CD4-positive, alpha-beta T cell treated with Interleukin-4 for 1 hour (primary cell): ENCODE measurements around the gene COL4A2.

ENCODE experiments used
- DNase-seq, 2 donors: peaks; one replicate each; pipeline ENCODE4 v3.0.0-alpha.2; 2020 to 2022

The COL4A2 gene

DNA sequence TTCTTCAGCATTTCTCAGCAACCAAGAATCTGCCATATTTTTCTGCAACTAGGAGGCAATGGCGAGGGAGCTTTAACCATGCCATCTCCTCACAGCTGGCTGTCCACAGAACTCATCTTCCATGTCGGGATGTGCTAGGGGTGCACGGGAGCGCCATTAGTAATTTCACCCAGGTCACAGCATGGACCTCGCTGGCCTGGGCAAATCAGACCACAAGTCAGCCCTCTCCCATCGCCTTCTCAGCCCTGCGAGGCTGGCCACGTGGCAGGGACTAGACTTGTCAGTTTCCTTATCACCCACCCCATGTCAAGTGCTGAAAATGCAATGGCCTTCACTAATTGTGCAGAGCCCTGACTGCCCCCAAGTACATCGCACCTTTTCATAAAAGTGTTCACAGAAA lies 15.8 kb upstream of the COL4A2 start:
- DNase-seq = no peak

GRCh38 chr13:110293037-110293436 lies 14.0 kb upstream of the COL4A2 start:
- DNase-seq = no peak

DNA sequence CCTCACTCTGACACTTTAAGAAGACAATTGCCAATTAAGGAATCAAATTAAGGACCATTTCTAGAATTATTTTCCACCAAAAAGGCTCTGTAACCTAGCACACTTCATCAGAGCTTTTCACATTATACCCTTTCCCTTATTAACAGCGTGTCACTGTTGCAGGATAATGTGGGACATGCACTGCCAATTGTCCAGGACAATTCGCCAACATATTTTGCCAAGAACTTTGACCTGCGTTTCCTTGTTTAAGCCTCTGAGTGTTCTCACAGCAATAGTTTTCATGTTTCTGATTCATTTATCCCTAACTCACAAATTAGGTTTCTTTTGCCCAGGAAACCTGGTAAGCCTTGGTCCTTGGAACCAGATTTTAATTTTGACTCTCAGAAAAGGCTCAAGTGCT lies 13.4 kb upstream of the COL4A2 start:
- DNase-seq = no peak

GRCh38 chr13:110294146-110294545 lies 12.9 kb upstream of the COL4A2 start:
- no peak for DNase-seq

DNA sequence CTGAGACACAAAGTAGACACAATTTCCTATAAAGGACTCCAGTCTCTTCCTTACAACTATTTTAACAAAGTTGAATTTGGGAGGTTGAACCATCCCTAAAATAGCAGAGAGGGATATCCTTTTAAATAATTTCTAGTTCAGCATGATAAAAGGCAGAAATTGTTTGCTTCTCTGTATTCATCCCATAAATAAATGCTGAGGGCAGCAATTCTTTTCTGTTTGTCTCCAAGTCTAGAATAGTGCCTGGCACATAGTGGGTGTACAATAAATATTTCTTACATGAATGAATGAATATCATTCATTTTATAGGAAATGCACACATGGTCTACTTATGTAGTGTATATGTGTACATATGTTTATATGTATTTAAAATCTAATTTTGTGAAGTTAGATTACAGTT lies 12.5 kb upstream of the COL4A2 start:
- no peak for DNase-seq

DNA sequence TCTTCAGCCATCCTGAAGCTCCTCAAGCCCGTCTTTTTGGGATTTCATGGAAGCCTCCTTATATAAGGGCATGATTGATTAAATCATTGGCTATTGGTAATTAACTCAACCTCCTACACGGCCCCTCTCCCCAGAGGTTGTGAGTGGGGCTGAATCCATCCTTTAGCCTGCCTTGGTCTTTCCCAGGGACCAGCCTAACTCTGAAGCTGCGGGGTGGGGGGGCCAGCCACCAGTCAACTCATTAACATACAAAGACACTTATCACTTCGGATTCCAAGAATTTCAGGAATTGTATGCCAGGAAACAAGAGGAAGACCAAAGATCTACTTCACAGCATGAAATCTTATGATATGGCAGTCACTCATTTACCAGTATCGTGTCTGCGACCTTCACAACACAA lies 10.1 kb upstream of the COL4A2 start:
- no peak for DNase-seq

DNA sequence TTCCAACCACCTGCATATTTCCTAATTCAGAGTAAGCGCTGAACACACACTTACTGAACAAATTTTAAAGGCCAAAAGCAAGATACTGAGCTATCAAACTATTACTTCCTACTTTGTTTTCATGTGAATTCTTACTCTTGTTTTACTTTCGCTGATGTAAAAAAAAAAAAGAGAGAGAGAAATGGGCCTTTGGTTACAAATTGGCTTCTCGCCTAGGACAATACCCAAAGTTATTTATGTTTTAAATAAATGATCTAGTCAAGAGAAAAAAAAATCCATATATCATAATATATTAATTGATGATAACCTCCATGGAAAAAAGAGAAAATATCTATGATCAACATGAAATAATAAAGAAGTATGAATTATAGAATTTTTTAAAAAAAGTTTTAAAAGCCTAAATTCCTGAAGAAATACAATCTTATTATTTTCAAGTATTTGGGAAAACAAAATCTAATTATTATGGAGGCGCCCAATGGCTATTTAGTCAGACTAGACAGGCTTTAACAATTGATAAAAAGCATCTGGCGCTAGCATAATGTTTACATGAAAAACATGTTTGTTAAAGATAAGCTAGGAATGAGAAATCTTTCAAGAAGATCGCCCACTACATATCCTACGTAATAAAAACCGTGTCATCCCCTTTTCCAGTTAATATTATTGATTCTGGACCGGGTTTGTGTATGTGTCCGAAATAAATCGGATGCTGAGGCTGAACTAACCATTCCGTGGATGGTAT lies 9.1 kb upstream of the COL4A2 start:
- no peak for DNase-seq

GRCh38 chr13:110298505-110299282 lies 8.4 kb upstream of the COL4A2 start:
- no peak for DNase-seq

DNA sequence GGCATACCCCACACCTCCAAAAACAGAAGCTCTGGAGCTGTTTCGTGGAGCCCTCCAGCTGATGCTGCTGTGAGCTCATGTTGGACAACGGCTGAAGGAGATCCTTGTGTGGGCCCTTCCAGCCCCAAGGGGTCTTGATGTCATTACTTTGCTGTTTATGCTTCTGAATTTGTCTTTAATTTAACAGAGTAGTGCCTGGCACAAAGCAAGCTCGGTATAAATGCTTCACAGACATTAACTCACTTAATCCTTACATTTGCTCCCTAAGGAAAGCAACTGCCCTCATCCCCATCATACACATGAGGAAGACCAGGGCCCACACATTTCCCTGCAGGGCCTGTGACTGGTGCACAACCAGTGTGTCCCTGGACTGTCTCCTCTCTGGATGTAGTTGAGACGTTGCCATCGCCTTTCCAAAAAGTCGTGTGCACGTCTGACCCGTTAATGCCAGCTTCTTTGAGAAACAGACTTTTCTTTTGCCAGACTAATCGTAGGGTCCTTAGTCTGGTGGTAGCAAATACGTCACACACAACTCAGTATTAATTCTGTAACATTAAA lies 7.7 kb upstream of the COL4A2 start:
- no peak for DNase-seq

- DNase-seq = no peak
Measured at GRCh38 chr13:110300090-110300815, 6.8 kb upstream of the COL4A2 start.

DNA sequence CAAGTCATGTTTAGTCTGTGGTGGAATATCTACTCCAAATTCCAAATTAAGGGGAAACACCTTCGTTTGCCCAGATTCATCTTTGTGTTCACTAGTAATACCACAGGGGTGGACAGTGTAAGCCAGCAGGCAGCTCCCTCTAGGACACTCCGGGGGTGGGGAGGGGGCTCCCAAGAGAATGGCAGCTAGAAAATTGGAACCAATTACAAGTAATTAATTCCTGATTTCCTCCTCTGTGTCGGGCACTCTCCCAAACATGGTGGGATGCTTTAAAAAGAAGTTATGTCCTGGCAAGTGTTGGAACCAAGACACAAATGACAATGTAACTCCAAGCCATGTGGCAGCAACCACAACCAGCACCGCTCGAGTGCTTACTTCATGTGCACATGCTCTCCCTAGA lies 6.0 kb upstream of the COL4A2 start:
- no peak for DNase-seq

DNA sequence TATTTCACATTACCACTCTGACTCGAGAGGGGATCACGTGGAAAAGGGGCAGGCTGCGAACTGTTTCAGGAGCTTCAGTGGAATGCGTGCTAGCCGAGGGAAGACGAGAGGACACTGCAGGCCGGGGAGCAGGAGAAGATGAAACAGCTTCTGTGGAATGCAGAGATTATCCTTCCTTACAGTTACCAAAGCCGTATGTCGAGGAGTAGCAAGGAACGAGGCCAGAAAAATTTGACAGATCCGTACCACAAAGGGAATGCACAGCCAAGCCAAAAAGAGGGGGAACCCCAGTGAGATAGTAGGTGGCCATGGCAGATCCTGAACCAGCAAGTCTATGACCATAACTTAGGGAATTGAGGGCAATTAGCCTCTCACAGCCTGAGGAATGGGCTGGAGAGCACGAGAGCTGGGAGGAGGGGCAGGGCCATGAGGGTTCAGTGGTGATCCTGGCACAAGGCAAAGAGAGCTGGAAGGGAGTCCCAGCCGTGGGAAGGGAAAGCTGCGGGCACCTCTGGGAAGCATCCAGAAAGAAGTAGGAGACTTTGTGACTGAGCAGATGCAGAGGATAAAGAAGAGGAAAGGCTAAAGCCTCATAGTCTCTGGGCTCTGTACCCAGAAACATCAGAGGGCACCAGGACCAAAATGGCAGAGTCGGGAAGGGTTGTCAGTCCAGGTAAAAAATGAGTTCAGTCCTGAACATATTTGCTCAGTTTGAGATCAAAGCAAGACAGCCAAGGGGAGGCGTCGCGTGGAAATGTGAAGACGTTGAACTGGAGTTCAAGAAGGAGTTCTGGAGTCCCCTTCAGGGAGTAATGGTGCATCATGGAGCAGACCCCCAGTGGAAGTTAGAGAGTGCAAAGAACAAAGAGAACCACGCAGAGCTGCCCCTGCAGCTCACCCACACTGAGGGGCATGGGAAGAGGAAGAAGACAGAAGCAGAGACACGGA lies 5.2 kb upstream of the COL4A2 start:
- DNase-seq = no peak

GRCh38 chr13:110302997-110303396 lies 4.1 kb upstream of the COL4A2 start:
- DNase-seq = no peak

DNA sequence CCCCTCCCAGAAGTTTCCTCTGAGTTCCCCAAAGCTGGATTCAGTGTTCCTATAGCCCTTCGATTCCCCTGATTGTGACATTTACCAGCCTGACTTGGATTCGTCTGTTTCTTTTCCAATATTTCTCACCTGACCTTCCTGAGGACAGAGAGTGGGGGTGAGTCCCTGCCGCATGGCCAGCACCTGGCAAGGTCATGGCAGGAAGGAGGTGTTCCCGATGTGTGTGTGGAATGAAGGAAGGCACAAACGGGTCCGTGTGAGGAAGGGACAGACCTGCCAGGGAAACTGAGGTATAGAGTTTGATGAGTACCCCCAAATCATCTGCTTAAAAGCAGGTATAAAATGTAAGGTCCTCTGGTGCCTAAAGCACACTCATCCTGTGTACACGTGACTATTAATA lies 3.4 kb upstream of the COL4A2 start:
- DNase-seq = no peak

DNA sequence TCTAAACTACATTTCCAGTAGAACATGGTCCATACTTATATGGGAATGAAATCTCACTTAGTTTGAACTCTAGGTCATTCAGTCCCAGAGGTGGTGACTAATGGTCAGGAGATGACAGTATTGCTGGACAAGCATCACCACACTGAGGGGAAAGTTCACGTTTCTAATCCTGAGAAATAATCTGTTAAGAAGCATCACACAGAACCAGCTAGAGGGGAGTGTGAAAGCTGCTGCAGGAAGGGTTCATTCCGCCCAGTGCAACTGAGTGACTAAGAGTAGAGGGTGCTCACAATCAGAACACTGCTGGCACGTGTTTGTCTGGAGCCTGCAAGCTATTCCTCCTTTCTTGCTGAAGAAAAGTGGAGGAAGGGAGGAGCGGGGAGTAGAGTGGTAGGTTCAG lies 2.8 kb upstream of the COL4A2 start:
- no peak for DNase-seq

GRCh38 chr13:110305001-110305400 lies 2.1 kb upstream of the COL4A2 start:
- DNase-seq = no peak

DNA sequence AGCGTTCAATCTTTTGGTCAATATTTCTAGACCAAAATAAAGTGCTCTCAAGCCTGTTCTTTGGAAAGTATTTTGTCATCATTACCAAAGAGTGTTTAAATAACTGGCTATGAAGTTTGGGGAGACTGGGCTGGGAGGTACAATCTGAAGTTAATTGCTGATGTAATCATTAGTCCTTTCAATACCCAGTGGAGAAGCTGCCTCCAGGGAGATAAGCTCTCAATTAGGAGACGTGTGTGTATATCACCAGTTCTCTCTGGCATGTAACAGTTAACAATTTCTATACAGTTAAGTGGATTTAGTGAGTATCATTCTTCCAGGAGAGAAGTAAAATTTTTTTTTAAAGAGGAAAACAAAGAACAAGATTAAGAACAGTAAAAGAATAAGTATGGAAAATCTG lies 1.5 kb upstream of the COL4A2 start:
- no peak for DNase-seq

DNA sequence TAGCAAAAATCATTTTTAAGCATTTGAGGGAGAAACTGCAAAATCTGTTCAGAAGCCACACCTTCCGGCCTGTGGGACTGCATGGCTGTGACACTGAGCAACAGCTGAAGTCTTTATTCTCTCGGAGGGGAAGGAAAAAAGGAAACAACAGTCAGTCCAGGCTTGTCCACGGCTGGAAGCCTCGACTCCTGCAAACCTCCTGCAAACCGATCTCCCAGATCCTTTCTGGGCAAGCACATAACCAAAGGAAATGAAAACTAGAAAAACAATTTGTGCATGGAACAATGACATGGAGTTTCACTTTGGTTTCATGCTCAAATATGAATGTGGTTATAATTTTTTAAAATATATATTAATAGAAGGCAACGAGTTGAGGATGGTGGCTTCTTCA lies 1.1 kb upstream of the COL4A2 start:
- no peak for DNase-seq

GRCh38 chr13:110306340-110306959 lies 634 bp upstream of the COL4A2 start:
- no peak for DNase-seq

- no peak for DNase-seq
Measured at GRCh38 chr13:110307767-110308655, 927 bp downstream of the COL4A2 start.
